Pulmonary artery endothelial cell (primary cell): ENCODE results near the gene PM20D1. TPM values are rescaled to one million over a fixed set of nuclear protein-coding genes. Genes with fewer than 3 reads are reported as not detected.

ENCODE experiments used
- total RNA-seq: library from RNA; depleted of rRNA; stranded (reverse); fragments of >200 nt; gene quantifications from 2 replicates; pipeline ENCODE4 v1.2.3, GENCODE V29; 2014

The PM20D1 gene
- total RNA-seq, 1 donor from 2014 or later: not detected

Other genes with a start within 250 kb of the PM20D1 start
- 22.9 and 28.2 TPM in 2 replicates for gene ELK4, start 218.1 kb downstream of the PM20D1 start, total RNA-seq
- 8.3 and 9.8 TPM in 2 replicates for gene SLC45A3, start 169.6 kb downstream of the PM20D1 start, total RNA-seq
- gene NUCKS1, start 100.0 kb downstream of the PM20D1 start, total RNA-seq: 162 and 182 TPM in 2 replicates
- gene RAB29, start 74.7 kb downstream of the PM20D1 start, total RNA-seq: 26.6 and 40.6 TPM in 2 replicates
- gene SLC41A1, start 36.9 kb downstream of the PM20D1 start, total RNA-seq: 9.4 and 15.3 TPM in 2 replicates
- 0.04 TPM in 1 of 2 replicates, not detected in the other for gene SLC26A9, start 93.3 kb upstream of the PM20D1 start, total RNA-seq
- 0.25 and 0.59 TPM in 2 replicates for gene RAB7B, start 153.3 kb upstream of the PM20D1 start, total RNA-seq
- 0.07 TPM in 2 replicates for gene CTSE, start 173.8 kb upstream of the PM20D1 start, total RNA-seq
- not detected in 2 replicates for gene RHEX, start 203.0 kb upstream of the PM20D1 start, total RNA-seq